Large intestine (tissue), 12 donors: Measurements from ENCODE around the gene HYDIN. TPM values are rescaled to one million over a fixed set of nuclear protein-coding genes. Genes with fewer than 3 reads are reported as not detected.

Experiments
- DNase-seq, 2 donors: peaks; one replicate each; pipeline versions ENCODE4 v3.0.0 to v3.0.0-alpha.2; 2013
- H3K27ac ChIP-seq: one replicate; pipeline ENCODE4 v1.5.1; 2013; ENCODE audit warnings: low read length
- H3K27me3 ChIP-seq: 2 replicates; pipeline ENCODE4 v1.6.1; 2013; ENCODE audit warnings: low read length; ENCODE audit not compliant: control insufficient read depth, insufficient read depth
- H3K36me3 ChIP-seq: 2 replicates; pipeline ENCODE4 v1.6.1; 2013; ENCODE audit warnings: low read length; ENCODE audit not compliant: control insufficient read depth, insufficient read depth
- H3K4me1 ChIP-seq: one replicate; pipeline ENCODE4 v1.6.1; 2013; ENCODE audit warnings: low read length; ENCODE audit not compliant: control insufficient read depth, insufficient read depth
- H3K4me3 ChIP-seq: one replicate; pipeline ENCODE4 v1.5.1; 2013; ENCODE audit warnings: low read length
- H3K9me3 ChIP-seq: one replicate; pipeline ENCODE4 v1.6.1; 2013; ENCODE audit warnings: mild to moderate bottlenecking, low read depth, low read length, moderate library complexity; ENCODE audit not compliant: control insufficient read depth
- WGBS: methylation state at CpG from one replicate; pipeline ENCODE4 v1.1.5; 2013; ENCODE audit warnings: low lambda C conversion rate; ENCODE audit not compliant: insufficient coverage; 5-methylcytosine and 5-hydroxymethylcytosine counted together
- long read RNA-seq, 11 donors: transcript quantifications; one replicate each; lab custom pipeline, GENCODE V29; 2026
- polyA plus RNA-seq: library from polyadenylated mRNA; unstranded; fragments of 120-200 nt; gene quantifications from one replicate; pipeline ENCODE4 v1.2.1, GENCODE V29; 2013

HYDIN gene
- polyA plus RNA-seq = 3.2 TPM
- long read RNA-seq, donor 1 = 0 reads
- long read RNA-seq, donor 2 = 0 reads
- long read RNA-seq, donor 3 = 0 reads
- long read RNA-seq, donor 4 = 0 reads
- long read RNA-seq, donor 5 = 0 reads
- long read RNA-seq, donor 6 = 0 reads
- long read RNA-seq, donor 7 = 0 reads
- long read RNA-seq, donor 8 = 0 reads
- long read RNA-seq, donor 9 = 0 reads
- long read RNA-seq, donor 10 = 0 reads
- long read RNA-seq, donor 11 = 0 reads

GRCh38 chr16:71230122-71230845 lies at the start of gene HYDIN:
TSS of gene HYDIN (minus strand) at chr16:71230722. CDS start at chr16:71186895, 43,827 bp downstream.
- Histone ChIP-seq H3K27ac (no peak within 1 kb of the TSS), H3K4me3 (peak within 1 kb of the TSS; percentile 43), H3K9me3 (no peaks in the 10 kb centered on the region), H3K4me1 (no peaks in the 10 kb centered on the region), H3K36me3 (no peaks in the 10 kb centered on the region), H3K27me3 (peaks cover 5% of the 10 kb centered on the region)
- no CpG with 5 or more reads among the region's 38 CpGs for WGBS
- peak; percentile 45 to 68 for DNase-seq

- no peak overlapping the region for H3K4me3 ChIP-seq
- no CpG with 5 or more reads among the region's 4 CpGs for WGBS
- H3K27ac ChIP-seq = no peak overlapping the region
- no peaks in the 10 kb centered on the region for H3K36me3 ChIP-seq
- no peaks in the 10 kb centered on the region for H3K27me3 ChIP-seq
- DNase-seq = no peak
- no peaks in the 10 kb centered on the region for H3K4me1 ChIP-seq
- peaks cover 10% of the 10 kb centered on the region for H3K9me3 ChIP-seq
Observed at GRCh38 chr16:71276589-71277334, 46.2 kb upstream of the HYDIN start.

- DNase-seq = no peak
- Histone ChIP-seq H3K36me3 (no peaks in the 10 kb centered on the region), H3K27me3 (no peaks in the 10 kb centered on the region), H3K27ac (no peak overlapping the region), H3K4me3 (no peak overlapping the region), H3K4me1 (no peaks in the 10 kb centered on the region), H3K9me3 (peaks cover 10% of the 10 kb centered on the region)
- WGBS = no CpG with 5 or more reads among the region's 1 CpG
Observed at GRCh38 chr16:71273384-71273783, 42.9 kb upstream of the HYDIN start.

DNA sequence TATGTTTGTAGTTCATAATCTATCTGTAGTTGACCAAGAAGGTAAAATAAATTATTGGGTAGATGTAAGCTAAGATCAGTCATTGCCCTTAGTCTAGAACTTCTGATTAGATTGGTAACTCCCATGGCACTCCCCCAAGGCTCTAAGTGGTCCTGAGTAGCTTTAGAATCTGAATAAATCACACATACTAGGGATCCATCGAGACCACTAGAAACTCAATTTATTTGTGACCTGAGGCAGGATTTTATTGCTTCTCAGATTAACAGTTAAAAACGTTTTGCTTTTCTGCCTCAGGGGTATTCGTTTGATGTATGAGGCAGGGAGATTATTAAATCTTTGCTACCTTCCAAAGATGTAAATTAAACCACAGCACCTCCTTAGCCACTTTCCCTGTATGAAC lies 33.8 kb upstream of the HYDIN start:
- Histone ChIP-seq H3K27me3 (no peaks in the 10 kb centered on the region), H3K36me3 (no peaks in the 10 kb centered on the region), H3K9me3 (no peaks in the 10 kb centered on the region), H3K4me1 (no peaks in the 10 kb centered on the region), H3K4me3 (no peak overlapping the region), H3K27ac (no peak overlapping the region)
- DNase-seq = no peak
- whole genome bisulfite sequencing = 65% methylated on average over 2 of the region's 3 CpGs

- DNase-seq = no peak
- WGBS = 100% methylated on average over 1 of the region's 3 CpGs
Observed at GRCh38 chr16:71263582-71263981, 33.1 kb upstream of the HYDIN start.

DNA sequence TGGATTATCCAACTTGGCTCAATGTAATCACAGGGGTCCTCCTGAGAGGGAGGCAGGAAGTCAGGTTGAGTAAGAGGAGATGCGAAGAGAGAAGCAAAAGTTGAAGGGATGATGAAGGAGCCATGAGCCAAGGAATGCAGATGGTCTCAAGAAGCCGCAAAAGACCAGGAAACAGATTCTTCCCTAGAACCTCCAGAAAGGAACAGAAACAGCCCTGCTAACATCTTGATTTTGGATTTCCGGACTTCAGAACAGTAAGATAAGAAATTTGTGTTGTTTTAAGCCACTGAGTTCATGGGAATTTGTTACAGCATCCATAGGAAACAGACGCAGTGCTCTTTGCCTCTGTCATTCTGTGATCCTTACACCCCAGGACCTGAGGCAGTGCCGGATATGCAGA lies 31.9 kb upstream of the HYDIN start:
- no peak for DNase-seq
- Histone ChIP-seq H3K9me3 (no peaks in the 10 kb centered on the region), H3K27ac (no peak overlapping the region), H3K27me3 (no peaks in the 10 kb centered on the region), H3K36me3 (no peaks in the 10 kb centered on the region), H3K4me3 (no peak overlapping the region), H3K4me1 (no peaks in the 10 kb centered on the region)
- WGBS = 80% methylated on average over 1 of the region's 5 CpGs

More at GRCh38 chr16:71263582-71263981, 33.1 kb upstream of the HYDIN start:
- no peaks in the 10 kb centered on the region for H3K9me3 ChIP-seq
- no peak overlapping the region for H3K27ac ChIP-seq
- no peaks in the 10 kb centered on the region for H3K27me3 ChIP-seq
- no peak overlapping the region for H3K4me3 ChIP-seq
- H3K4me1 ChIP-seq = no peaks in the 10 kb centered on the region
- H3K36me3 ChIP-seq = no peaks in the 10 kb centered on the region

GRCh38 chr16:71260995-71261394 lies 30.5 kb upstream of the HYDIN start:
- no peak for DNase-seq
- H3K36me3 ChIP-seq = no peaks in the 10 kb centered on the region
- no peaks in the 10 kb centered on the region for H3K4me1 ChIP-seq
- no peaks in the 10 kb centered on the region for H3K27me3 ChIP-seq
- no peak overlapping the region for H3K4me3 ChIP-seq
- H3K9me3 ChIP-seq = no peaks in the 10 kb centered on the region
- no peak overlapping the region for H3K27ac ChIP-seq

DNA sequence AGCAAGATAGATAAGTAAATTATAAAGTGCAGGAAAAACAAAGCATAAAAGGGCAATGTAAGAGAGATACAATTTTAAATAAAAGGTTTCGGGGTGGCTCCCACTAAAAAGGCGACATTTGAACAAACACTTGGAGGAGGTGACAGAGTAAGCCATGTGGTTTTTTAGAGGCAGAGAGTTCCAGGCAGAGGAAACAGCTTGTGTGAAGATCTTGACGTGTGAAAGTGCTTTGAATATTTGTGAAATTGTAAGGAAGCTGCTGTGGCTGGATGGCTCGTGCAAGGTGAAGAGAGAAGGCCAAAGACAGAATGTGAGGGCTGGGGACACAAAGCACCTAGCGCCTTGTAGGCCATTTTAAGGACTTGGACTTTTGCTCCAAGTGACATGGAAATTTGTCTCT lies 28.6 kb upstream of the HYDIN start:
- Histone ChIP-seq H3K4me1 (no peaks in the 10 kb centered on the region), H3K4me3 (no peak overlapping the region), H3K27ac (no peak overlapping the region), H3K36me3 (no peaks in the 10 kb centered on the region), H3K27me3 (no peaks in the 10 kb centered on the region), H3K9me3 (no peaks in the 10 kb centered on the region)
- no peak for DNase-seq
- WGBS = 73% methylated on average over 3 of the region's 5 CpGs

DNA sequence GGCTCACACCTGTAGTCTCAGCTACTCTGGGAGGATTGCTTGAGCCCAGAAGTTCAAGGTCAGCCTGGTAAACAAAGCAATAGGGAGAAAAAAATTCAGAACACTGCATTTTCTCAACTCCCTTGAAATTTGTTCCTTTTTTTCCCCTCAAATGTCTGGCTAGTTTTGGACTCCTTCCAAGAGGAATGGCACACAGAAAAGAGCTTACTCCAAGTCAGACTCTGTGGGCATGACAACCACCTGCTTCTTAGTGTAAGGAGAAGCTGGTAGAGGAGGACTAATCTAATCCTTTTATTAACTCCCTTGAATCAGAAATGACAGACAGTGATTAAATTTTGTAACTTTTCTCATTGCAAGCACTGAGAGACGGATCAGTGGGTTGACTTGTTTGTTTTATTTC lies 27.9 kb upstream of the HYDIN start:
- H3K27me3 ChIP-seq = no peaks in the 10 kb centered on the region
- H3K4me3 ChIP-seq = no peak overlapping the region
- no peaks in the 10 kb centered on the region for H3K4me1 ChIP-seq
- H3K27ac ChIP-seq = no peak overlapping the region
- no peak for DNase-seq
- H3K36me3 ChIP-seq = no peaks in the 10 kb centered on the region
- H3K9me3 ChIP-seq = no peaks in the 10 kb centered on the region
- 60% methylated on average over 1 of the region's 1 CpG for WGBS

- 67% methylated on average over 1 of the region's 1 CpG for WGBS
- Histone ChIP-seq H3K4me3 (no peak overlapping the region), H3K27me3 (no peaks in the 10 kb centered on the region), H3K27ac (no peak overlapping the region), H3K36me3 (no peaks in the 10 kb centered on the region), H3K9me3 (no peaks in the 10 kb centered on the region), H3K4me1 (no peaks in the 10 kb centered on the region)
- DNase-seq = no peak
Observed at GRCh38 chr16:71257768-71258167, 27.2 kb upstream of the HYDIN start.
